AG04449 (cell line): Measurements from ENCODE around the gene MEGF9.

Source experiments
- CTCF ChIA-PET: fragments of 350-600 bp; formaldehyde crosslinking; extraction: SDS; loops from one replicate; lab custom pipeline; 2021; ENCODE audit warnings: antibody characterized with exemption; lab: Yijun Ruan, JAX
- POLR2A ChIA-PET: fragments of 400-600, 350-600 bp; formaldehyde crosslinking; extraction: SDS; loops from one replicate; lab custom pipeline; 2020; ENCODE audit warnings: antibody characterized with exemption, inconsistent platforms; lab: Yijun Ruan, JAX
- DNase-seq: peaks from one replicate; pipeline ENCODE4 v3.0.0-alpha.2; 2010; ENCODE audit warnings: low read depth, low spot score
- H3K4me3 ChIP-seq: 2 replicates; pipeline ENCODE4 v1.5.1; 2011; ENCODE audit warnings: low read depth, mild to moderate bottlenecking, control low read depth, low read length
- CTCF ChIP-seq: IDR thresholded peaks from one replicate; pipeline ENCODE4 v1.5.1; 2011; ENCODE audit warnings: mild to moderate bottlenecking, moderate library complexity, low read length, control low read depth, inconsistent platforms; ENCODE audit not compliant: insufficient read depth; ENCODE audit errors: missing control alignments

Gene MEGF9

GRCh38 chr9:120714088-120714845, at the start of gene MEGF9:
MEGF9 (minus strand) TSS chr9:120714470; CDS start chr9:120714358, 112 bp downstream.
- CTCF ChIA-PET, result interaction anchor here (0.8 to 1.5 kb wide), 5 partner anchors 9 to 346 kb away, joined by 3 to 5 read pairs (median 4); no protein-coding TSS in a partner anchor
- peak within 1 kb of the TSS; percentile 72 for H3K4me3 ChIP-seq
- no peak for TF ChIP-seq CTCF
- POLR2A ChIA-PET, result interaction anchor here (0.6 to 1.4 kb wide), 3 partner anchors 10 to 19 kb away, joined by 3 to 7 read pairs (median 3); no protein-coding TSS in a partner anchor
- peak; percentile 86 for DNase-seq

GRCh38 chr9:120761006-120761405, 46.7 kb upstream of the MEGF9 start:
- DNase-seq, result no peak
- H3K4me3 ChIP-seq, result no peak overlapping the region
- POLR2A ChIA-PET, result no interaction called here
- CTCF ChIA-PET, result interaction anchor here (0.9 to 9.9 kb wide), 3 partner anchors 18 to 299 kb away, joined by 3 to 137 read pairs (median 3); no protein-coding TSS in a partner anchor
- no peak for TF ChIP-seq CTCF

- ChIA-PET POLR2A (no interaction called here), CTCF (interaction anchor here (1.0 to 9.9 kb wide), 5 partner anchors 9 to 300 kb away, joined by 3 to 137 read pairs (median 4); no protein-coding TSS in a partner anchor)
- H3K4me3 ChIP-seq, result no peak overlapping the region
- no peak for DNase-seq
- TF ChIP-seq CTCF, result no peak
Observed at GRCh38 chr9:120759755-120760400, 45.6 kb upstream of the MEGF9 start.

- ChIA-PET POLR2A (no interaction called here), CTCF (interaction anchor here (1.5 to 9.9 kb wide), 4 partner anchors 13 to 302 kb away, joined by 4 to 137 read pairs (median 6); no protein-coding TSS in a partner anchor)
- DNase-seq, result no peak
- H3K4me3 ChIP-seq, result no peak overlapping the region
- TF ChIP-seq CTCF, result no peak
Observed at GRCh38 chr9:120758544-120758943, 44.3 kb upstream of the MEGF9 start.

- TF ChIP-seq CTCF, result no peak
- no peak overlapping the region for H3K4me3 ChIP-seq
- DNase-seq, result no peak
- ChIA-PET CTCF (interaction anchor here (0.7 to 9.9 kb wide), 23 partner anchors 12 to 456 kb away, joined by 3 to 137 read pairs (median 7); no protein-coding TSS in a partner anchor), POLR2A (no interaction called here)
Observed at GRCh38 chr9:120757026-120757913, 43.0 kb upstream of the MEGF9 start.
